ENCODE measurements around the gene RNF169.
"Not testable (repeated sequence)": the region's sequence is repeated elsewhere in the genome, so short reads cannot be mapped to it uniquely, and the experiment has no call there.

Gene RNF169

GRCh38 chr11:74819400-74819799 lies 70.8 kb downstream of the RNF169 start:
- DNase-seq (ENCODE audit: low read depth in 3 of 3), result no peak

DNA sequence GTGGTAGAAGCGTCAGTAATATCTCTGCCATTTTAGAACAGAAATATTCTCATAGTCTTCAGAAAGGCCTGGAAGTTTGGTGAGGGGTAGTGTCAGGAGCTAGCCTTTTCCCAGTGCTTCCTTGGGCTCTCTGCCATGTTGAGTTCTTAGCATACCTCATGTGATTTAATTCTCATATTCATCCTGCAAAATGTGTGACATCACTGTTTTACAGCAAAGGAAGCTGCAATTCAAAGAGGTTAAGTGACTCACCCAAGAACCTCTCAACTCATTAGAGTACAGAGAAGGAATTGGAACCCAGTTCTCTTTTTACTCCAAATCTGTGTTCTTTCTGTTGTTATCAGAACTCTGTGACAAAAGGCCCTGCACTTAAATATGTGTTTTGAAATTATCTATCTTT lies 72.1 kb downstream of the RNF169 start:
- DNase-seq (ENCODE audit: low read depth in 3 of 3), result no peak

DNA sequence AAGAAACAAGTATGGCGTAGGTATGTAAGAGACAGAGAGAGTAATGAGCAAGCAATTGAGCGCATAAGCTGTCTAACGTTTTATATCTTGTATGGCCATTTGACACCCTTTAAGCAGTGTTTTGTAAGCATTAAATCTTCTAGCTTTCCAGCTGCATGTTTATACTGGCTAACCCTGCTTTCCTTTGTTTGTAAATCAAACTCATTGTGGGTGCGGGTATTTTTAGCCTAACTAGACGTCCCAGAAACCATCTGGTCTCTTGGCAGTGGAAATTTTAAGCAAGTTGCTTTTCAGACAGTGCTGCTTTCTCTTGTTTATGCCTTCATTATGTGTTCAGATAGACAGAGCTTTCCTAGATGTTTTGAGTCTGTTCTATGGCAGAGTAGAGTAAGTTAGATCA lies 73.5 kb downstream of the RNF169 start:
- DNase-seq (ENCODE audit: low read depth in 3 of 3), result no peak

DNA sequence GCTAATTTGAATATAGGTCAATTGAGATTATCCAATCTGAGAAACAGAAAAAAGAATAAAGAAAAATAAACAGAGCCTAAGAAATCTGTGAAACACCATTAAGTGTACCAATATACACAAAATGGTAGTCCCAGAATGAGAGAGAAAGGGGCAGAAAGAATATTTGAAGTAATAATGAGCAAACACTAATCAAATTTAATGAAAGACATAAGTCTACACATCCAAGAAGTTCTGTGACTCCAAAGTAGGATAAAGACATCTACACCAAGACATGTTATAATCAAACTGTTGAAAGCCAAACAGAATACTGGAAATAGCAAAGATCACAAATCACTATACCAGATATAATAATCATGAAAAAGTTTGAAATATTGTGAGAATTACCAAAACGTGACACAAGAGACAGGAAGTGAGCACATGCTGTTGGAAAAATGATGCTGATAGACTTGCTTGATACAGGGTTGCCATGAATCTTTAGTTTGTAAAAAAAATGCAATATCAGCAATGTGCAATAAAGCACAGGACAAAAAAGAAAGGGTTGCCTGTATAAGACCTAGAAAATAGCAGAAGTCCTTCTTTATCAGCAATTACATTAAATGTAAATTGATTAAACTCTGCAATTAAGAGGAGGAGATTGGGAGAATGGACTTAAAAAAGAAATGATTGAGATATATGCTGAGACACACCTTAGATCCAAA lies 75.8 kb downstream of the RNF169 start:
- DNase-seq (ENCODE audit: low read depth in 3 of 3), result no peak

- DNase-seq (ENCODE audit: low read depth in 3 of 3), result not testable (repeated sequence)
Measured at GRCh38 chr11:74825596-74825995, 76.9 kb downstream of the RNF169 start.

GRCh38 chr11:74826901-74827300 lies 78.3 kb downstream of the RNF169 start:
- DNase-seq (ENCODE audit: low read depth in 3 of 3), result no peak

DNA sequence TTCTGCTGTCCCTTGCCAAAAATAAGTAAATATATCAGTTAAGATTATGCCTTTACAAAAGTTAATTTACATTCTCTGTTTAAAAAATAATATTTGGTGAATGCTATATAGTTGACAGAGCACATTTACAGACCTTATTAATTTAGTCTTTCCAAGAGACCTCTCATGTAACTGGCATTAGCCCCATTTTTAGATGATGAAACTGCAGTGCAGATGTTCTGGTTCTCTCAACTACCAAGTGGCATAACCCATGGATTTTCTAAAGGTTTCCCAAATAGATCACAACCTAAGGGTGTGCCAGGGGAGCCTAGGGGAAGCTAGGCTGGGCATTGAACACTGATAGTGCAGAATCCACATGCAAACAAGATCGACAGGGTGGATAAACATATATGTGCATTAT lies 88.5 kb downstream of the RNF169 start:
- DNase-seq (ENCODE audit: low read depth in 3 of 3), result no peak

GRCh38 chr11:74838188-74838587 lies 89.5 kb downstream of the RNF169 start:
- DNase-seq (ENCODE audit: low read depth in 3 of 3), result no peak

DNA sequence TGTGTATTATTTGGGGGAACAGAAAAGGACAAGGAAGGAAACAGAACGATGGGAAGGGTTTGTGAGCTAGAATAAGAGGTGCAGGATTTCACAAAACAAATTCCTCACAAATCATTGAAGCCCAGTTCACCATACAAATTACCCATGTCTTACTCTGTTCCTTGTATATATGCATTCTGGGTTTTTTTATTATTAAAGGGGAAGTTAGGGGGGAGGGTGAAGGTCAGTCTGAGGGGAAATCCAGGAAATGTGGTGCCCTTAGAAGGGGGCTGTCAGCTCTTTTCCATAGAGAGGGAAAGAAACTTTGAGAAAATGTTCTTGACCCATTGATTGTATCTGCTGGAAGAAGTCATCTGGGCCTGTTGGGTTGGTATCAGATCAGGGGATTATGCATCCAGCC lies 90.8 kb downstream of the RNF169 start:
- DNase-seq (ENCODE audit: low read depth in 3 of 3), result no peak

DNA sequence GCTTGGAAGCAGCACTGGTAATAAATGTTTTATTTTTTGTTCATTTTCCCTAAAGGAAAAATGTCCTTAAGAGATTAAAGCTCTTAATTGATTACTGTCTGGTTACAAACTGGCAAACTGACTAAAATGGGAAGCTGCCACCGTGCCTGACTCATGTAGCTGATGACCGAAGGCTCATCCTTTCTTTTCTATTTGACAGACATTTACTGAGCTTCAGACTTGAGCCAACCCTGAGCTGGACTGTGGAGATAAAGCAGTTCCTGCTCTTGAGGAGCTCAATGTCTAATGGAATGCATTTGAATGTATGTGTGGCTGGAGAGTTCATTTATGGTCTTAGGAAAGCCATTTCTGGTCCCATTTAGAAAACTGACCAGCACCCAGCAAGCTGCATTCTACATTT lies 91.3 kb downstream of the RNF169 start:
- no peak for DNase-seq (ENCODE audit: low read depth in 3 of 3)

DNA sequence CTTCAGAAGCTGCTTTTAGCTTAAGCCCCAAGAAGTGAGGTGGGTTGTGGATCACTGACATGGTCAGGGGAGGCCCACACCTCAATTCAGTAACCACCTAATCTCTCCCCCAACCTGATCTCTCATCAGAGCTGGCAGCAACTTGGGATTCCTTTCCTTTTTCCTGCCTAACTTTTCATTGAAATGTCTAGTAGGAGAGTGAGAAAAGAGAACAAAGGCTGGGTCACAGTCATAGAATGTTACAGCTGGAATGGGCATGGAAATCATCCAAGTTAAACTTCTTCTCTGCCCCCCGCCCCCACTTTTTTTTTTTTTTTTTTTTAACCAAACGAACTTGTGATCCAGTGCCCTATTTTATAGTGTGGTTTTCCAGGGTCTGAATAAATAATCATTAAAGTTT lies 91.8 kb downstream of the RNF169 start:
- no peak for DNase-seq (ENCODE audit: low read depth in 3 of 3)

GRCh38 chr11:74842967-74843366 lies 94.3 kb downstream of the RNF169 start:
- DNase-seq (ENCODE audit: low read depth in 3 of 3), result no peak

DNA sequence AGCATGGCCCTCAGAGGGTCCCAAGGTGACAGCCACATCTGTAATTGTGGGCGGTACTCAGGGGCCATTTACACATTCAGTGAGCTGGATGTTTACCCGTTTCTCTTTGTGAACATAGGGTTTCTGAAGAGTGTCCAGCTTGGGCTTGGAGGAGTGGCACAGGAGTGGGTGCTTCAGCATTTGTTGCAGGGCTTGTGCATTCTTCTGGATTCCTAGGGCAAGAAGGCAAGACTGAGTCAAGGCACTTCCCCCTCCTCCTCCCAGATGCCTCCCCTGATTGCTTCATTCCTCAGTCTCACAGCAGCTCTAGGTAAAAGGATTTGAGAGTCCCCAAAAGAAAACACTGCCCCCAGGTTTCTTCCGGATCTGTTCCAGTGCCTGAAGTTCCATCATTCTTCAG lies 95.4 kb downstream of the RNF169 start:
- DNase-seq (ENCODE audit: low read depth in 3 of 3), result no peak

- DNase-seq (ENCODE audit: low read depth in 3 of 3), result no peak
Measured at GRCh38 chr11:74844865-74845264, 96.2 kb downstream of the RNF169 start.

- DNase-seq (ENCODE audit: low read depth in 3 of 3), result no peak
Measured at GRCh38 chr11:74845978-74846517, 97.4 kb downstream of the RNF169 start.

GRCh38 chr11:74846770-74847169 lies 98.1 kb downstream of the RNF169 start:
- DNase-seq (ENCODE audit: low read depth in 3 of 3), result no peak

GRCh38 chr11:74847395-74847794 lies 98.7 kb downstream of the RNF169 start:
- no peak for DNase-seq (ENCODE audit: low read depth in 3 of 3)

- DNase-seq (ENCODE audit: low read depth in 3 of 3), result no peak
Measured at GRCh38 chr11:74847895-74848294, 99.2 kb downstream of the RNF169 start.

- no peak for DNase-seq (ENCODE audit: low read depth in 3 of 3)
Measured at GRCh38 chr11:74849525-74850391, 101.1 kb downstream of the RNF169 start.

- DNase-seq (ENCODE audit: low read depth in 3 of 3), result no peak
Measured at GRCh38 chr11:74853223-74853622, 104.6 kb downstream of the RNF169 start.

- DNase-seq (ENCODE audit: low read depth in 3 of 3), result no peak
Measured at GRCh38 chr11:74860743-74861142, 112.1 kb downstream of the RNF169 start.

GRCh38 chr11:74863410-74863809 lies 114.8 kb downstream of the RNF169 start:
- no peak for DNase-seq (ENCODE audit: low read depth in 3 of 3)

DNA sequence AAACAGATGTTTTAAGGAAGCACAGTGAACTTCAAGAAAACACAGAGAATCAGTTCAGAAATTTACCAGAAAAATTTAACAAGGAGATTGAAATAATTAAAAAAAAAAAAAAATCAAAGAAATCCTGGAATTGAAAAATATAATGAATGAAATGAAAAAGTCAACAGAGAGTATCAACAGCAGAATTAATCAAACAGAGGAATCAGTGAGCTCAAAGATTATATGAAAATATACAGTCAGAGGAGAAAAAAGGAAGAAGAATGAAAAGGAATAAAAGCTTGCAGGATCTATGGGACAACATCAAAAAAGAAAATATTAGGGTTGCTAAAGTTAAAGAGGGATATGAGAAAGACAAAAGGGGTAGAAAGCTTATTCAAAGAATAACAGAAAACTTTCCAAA lies 117.9 kb downstream of the RNF169 start:
- no peak for DNase-seq (ENCODE audit: low read depth in 3 of 3)

Data from stimulated activated CD4-positive, alpha-beta T cell treated with anti-CD3 and anti-CD28 coated beads, TNF-alpha, amount 100 ng/mL, for 48 hours (primary cell).